ENCODE measurements around the gene GNPTG.
"Not testable (repeated sequence)": the region's sequence is repeated elsewhere in the genome, so short reads cannot be mapped to it uniquely, and the experiment has no call there.

The GNPTG gene

GRCh38 chr16:1317479-1318267, 34.1 kb upstream of the GNPTG start:
- no peak overlapping the region for H3K4me3 ChIP-seq (ENCODE audit: low read depth, low read length)
- DNase-seq (ENCODE audit: low read depth) = no peak

DNA sequence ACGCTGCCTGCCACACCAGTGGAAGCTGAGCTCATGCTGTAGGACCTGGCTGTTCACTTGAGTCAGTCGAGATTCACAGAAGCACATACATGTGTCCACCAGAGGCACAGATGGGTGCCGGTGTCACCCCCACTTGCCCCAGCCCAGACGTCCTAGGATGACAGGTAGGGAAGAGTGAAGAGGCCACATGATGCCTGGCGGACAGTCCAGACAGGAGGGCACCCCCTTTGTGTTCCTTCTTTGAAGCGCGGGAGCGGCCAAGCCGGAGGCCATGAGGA, 33.5 kb upstream of the GNPTG start:
- no peak overlapping the region for H3K4me3 ChIP-seq (ENCODE audit: low read depth, low read length)
- no peak for DNase-seq (ENCODE audit: low read depth)

- no peak for DNase-seq (ENCODE audit: low read depth)
- H3K4me3 ChIP-seq (ENCODE audit: low read depth, low read length) = no peak overlapping the region
These were observed 32.7 kb upstream of the GNPTG start for GRCh38 chr16:1319041-1319440.

- DNase-seq (ENCODE audit: low read depth) = no peak
- H3K4me3 ChIP-seq (ENCODE audit: low read depth, low read length) = no peak overlapping the region
These were observed 31.6 kb upstream of the GNPTG start for GRCh38 chr16:1320097-1320496.

GRCh38 chr16:1320658-1321240, 31.0 kb upstream of the GNPTG start:
- H3K4me3 ChIP-seq (ENCODE audit: low read depth, low read length) = no peak overlapping the region
- no peak for DNase-seq (ENCODE audit: low read depth)

DNA sequence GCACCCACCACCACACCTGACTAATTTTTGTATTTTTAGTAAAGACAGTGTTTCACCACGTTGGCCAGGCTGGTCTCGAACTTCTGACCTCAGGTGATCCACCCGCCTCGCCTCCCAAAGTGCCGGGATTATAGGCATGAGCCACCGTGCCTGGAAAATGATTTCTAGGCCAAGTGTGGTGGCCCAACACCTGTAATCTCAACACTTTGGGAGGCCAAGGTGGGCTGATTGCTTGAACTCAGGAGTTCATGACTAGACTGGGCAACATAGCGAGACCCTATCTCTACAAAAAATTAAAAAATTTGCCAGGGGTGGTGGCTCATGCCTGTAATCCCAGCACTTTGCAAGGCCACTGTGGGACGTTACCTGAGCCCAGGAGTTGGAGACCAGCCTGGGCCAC, 29.3 kb upstream of the GNPTG start:
- H3K4me3 ChIP-seq (ENCODE audit: low read depth, low read length) = no peak overlapping the region
- no peak for DNase-seq (ENCODE audit: low read depth)

DNA sequence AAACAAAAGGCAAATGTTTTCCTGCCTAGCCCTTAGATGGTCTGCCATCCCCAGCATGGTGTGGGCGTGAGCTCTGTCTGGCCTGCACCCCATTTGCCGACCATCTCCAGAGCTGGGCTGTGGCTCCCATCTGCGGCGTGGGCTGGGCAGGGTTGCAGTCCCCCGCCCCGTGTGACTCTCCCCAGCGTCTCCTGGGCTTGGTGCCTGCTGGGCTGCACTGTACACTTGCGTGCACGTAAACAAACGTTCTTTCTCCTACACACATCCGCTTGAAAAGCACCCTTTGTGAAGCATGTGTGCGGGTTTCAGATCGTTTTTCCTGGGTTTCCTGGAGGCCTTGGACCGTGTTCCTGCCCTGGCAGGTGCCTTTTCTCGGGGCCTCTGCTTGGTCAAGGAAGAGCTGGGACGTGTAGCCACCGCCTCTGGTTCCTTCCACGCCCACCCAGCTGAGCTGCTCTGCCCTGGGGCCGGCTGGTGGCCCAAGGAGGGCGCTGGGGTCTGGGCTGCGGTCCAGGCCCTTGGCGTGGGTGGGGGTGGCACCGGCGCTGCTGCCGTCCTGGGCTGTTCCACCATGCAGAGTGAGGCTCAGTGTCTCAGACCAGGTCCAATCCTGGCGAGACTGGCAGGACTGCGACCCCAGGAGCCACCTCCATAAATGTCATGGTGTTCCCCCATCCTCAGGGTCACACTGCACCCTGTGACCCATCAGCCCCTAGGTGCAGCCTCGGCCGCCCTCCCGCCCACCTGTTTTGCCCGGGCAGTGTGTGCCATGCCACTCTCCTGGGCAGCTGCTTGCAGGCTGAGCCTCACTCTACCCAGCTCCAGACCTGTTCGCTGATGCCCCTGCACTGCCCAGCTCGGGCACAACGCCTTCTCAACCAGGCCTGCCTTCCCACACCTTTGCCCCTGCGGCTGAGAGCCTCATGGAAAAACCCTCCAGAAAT, 28.2 kb upstream of the GNPTG start:
- no peak for DNase-seq (ENCODE audit: low read depth)
- no peak overlapping the region for H3K4me3 ChIP-seq (ENCODE audit: low read depth, low read length)

DNA sequence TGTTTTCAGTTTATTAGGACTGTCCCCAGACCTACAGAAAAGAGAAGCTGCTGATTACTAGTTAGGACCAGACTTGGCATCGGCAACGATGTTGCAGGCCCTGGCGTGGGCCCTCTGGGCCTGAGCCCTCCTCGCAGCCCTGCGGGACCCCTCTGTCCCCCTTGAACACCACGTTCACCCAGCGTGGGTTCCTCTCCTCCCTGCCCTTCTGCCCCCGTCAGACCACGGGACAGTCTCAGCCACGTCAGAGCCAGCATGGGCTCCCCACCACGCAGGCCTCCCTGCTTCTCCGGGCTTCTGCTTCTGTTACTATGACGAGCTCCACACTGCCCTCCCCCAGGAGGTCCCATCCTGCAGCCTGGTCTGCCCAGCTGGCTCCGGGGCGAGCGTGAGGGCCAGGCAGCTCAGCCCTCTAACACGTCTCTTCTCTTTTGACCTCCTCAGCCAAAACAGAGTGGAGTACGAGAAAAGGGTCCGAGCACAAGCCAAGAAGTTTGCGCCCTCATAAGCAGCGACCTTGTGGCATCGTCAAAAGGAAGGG, 27.4 kb upstream of the GNPTG start:
- no peak overlapping the region for H3K4me3 ChIP-seq (ENCODE audit: low read depth, low read length)
- DNase-seq (ENCODE audit: low read depth) = no peak

DNA sequence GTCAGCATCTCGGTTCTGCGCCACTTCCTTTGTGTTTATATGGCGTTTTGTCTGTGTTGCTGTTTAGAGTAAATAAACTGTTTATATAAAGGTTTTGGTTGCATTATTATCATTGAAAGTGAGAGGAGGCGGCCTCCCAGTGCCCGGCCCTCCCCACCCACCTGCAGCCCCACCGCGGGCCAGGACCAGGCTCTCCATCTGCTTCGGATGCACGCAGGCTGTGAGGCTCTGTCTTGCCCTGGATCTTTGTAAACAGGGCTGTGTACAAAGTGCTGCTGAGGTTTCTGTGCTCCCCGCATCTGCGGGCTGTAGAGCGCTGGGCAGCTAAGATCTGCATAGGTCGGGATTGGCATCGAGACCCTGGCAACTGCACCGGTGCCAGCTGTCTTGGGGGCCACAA, 26.5 kb upstream of the GNPTG start:
- no peak overlapping the region for H3K4me3 ChIP-seq (ENCODE audit: low read depth, low read length)

GRCh38 chr16:1325673-1326371, 25.9 kb upstream of the GNPTG start:
- DNase-seq (ENCODE audit: low read depth) = no peak
- no peak overlapping the region for H3K4me3 ChIP-seq (ENCODE audit: low read depth, low read length)

More for the DNA sequence above, 26.5 kb upstream of the GNPTG start:
- DNase-seq (ENCODE audit: low read depth) = no peak

- DNase-seq (ENCODE audit: low read depth) = no peak
These were observed 25.3 kb upstream of the GNPTG start for GRCh38 chr16:1326391-1326790.

DNA sequence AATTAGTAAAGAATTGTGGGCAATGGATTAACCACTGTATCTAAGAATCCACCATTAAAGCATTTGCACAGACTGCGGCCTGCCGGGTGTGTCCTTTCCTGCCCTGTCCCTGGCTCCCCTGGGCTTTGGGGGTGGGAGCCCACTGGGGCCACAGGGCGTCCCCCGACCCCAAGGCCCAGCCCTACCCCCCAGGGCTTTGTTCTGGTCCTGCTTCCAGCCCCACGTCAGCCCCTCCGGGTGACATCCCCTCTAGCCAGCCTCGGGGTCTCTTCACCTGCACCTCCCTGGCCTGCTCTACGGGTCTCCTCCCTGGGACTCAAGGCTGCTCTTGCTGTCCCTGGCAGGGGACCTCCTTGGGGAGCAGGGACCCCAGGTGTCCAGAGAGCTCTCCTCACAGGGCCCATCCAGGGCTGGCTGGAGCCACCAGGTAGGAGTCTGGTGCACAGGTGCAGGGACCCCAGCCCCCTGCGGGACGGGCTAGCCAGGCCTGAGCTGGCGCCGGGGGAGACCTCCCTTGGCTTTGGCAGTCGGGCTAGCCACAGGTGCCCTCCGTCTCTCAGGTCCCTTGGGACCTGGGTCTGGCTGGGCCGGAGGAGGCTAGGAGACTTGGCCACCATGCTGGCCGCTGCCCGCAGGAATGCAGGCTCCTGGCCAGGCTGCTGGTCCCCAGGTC, 24.6 kb upstream of the GNPTG start:
- no peak overlapping the region for H3K4me3 ChIP-seq (ENCODE audit: low read depth, low read length)
- no peak for DNase-seq (ENCODE audit: low read depth)

More at GRCh38 chr16:1326391-1326790, 25.3 kb upstream of the GNPTG start:
- H3K4me3 ChIP-seq (ENCODE audit: low read depth, low read length) = no peak overlapping the region

- H3K4me3 ChIP-seq (ENCODE audit: low read depth, low read length) = no peak overlapping the region
- DNase-seq (ENCODE audit: low read depth) = no peak
These were observed 24.1 kb upstream of the GNPTG start for GRCh38 chr16:1327619-1327947.

GRCh38 chr16:1328136-1328535, 23.6 kb upstream of the GNPTG start:
- not testable (repeated sequence) for H3K4me3 ChIP-seq (ENCODE audit: low read depth, low read length); DNase-seq (ENCODE audit: low read depth)

DNA sequence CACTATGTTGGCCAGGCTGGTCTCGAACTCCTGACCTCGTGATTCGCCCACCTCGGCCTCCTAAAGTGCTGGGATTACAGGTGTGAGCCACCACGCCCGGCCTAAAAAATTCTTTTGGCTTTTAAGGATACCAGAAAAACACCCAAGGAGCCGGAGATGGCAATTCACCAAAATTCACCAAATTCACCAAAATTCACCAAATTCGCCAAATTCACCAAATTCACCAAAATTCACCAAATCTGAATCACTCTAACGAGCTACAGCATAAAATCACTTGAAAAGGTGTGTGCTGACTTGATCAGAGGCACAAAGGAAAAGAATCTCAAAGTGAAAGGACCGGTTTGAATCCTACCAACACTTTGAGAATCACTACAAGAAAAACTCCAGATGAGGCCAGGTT, 22.8 kb upstream of the GNPTG start:
- H3K4me3 ChIP-seq (ENCODE audit: low read depth, low read length) = not testable (repeated sequence)

DNA sequence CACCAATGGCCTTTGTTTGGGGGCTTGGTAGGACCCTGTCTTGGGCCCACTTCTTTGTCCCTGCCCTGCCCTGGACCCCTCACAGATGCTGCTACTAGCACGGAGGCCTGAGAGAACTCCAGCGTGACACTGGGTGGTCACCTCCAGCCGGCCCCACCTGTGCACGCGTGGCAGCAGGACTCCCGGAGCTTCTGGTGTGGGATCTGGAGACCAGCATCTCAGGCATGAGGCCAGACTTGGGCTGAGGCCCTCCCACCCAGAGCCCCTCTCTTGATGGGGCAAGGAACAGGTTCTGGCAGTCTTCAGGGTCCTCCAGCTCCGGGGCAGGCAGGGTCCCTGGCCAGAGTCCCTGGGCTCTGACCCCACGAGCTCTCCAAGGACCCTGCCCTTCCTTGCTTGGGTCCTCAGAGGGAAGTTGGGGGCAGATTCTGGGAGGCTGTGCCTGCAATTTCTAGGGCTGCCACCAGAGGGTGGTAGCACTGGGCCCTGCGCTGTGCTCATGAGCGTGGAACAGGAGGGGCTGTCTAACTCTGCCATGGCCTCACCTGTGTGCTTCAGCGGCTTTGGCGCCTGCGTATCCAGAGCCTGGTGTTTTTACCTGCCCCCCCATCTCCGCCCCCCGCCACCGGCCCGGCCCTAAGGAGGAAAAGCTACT, 21.3 kb upstream of the GNPTG start:
- no peak overlapping the region for H3K4me3 ChIP-seq (ENCODE audit: low read depth, low read length)
- no peak for DNase-seq (ENCODE audit: low read depth)

More for the DNA sequence above, 22.8 kb upstream of the GNPTG start:
- DNase-seq (ENCODE audit: low read depth) = not testable (repeated sequence)

DNA sequence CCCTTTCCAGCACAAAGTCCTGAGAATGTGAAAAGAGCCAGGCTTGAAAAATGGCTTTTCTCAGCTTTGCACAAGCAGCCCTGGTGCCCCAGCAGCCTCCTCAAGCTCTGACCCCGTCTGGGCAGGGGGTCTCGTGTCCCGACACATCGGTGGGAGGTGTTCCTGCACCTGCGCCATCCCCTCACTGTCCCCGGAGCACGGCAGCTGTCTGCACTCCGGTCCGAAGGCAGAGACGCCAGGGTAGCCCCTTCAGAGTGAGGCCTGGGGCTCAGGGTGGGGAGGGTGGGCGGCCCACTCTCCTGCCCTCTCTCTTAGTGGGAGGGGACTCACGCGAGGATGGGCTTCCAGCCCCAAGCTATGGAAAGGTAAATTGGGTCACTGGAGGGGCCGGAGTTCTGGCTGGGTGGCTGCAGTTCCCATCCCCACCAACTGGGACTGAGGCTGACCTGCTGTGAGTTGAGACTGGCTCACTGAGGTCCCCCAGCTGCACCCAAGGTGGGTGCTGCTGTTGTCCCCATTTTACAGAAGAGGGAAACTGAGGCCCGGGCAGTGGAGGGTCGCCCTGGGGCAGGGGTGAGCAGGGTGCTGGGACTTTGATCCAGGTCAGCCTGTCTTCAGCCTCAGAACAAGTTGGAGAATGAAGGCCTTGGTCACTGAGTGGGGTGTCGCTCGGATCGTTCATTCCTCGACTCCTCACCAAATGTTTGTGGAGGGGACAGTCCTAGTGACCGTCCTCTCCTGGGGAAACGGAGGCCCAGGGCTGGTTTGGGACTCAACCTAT, 20.6 kb upstream of the GNPTG start:
- DNase-seq (ENCODE audit: low read depth) = no peak
- no peak overlapping the region for H3K4me3 ChIP-seq (ENCODE audit: low read depth, low read length)

All from skeletal muscle cell (primary cell).